ENCODE measurements around the gene ADGRG2.
"Not testable (repeated sequence)": the region's sequence is repeated elsewhere in the genome, so short reads cannot be mapped to it uniquely, and the experiment has no call there.

ADGRG2 gene

GRCh38 chrX:19072372-19072771 lies 49.9 kb downstream of the ADGRG2 start:
- DNase-seq, result no peak

GRCh38 chrX:19070555-19070994 lies 51.7 kb downstream of the ADGRG2 start:
- no peak for DNase-seq

- DNase-seq, result not testable (repeated sequence)
Measured at GRCh38 chrX:19066987-19067386, 55.3 kb downstream of the ADGRG2 start.

GRCh38 chrX:19065535-19065934 lies 56.7 kb downstream of the ADGRG2 start:
- no peak for DNase-seq

GRCh38 chrX:19064175-19064574 lies 58.1 kb downstream of the ADGRG2 start:
- DNase-seq, result no peak

- no peak for DNase-seq
Measured at GRCh38 chrX:19063030-19063429, 59.2 kb downstream of the ADGRG2 start.

GRCh38 chrX:19059067-19059466 lies 63.2 kb downstream of the ADGRG2 start:
- DNase-seq, result no peak

GRCh38 chrX:19057856-19058255 lies 64.4 kb downstream of the ADGRG2 start:
- no peak for DNase-seq

GRCh38 chrX:19049110-19049509 lies 73.2 kb downstream of the ADGRG2 start:
- DNase-seq, result no peak

- no peak for DNase-seq
Measured at GRCh38 chrX:19046343-19047215, 75.7 kb downstream of the ADGRG2 start.

- no peak for DNase-seq
Measured at GRCh38 chrX:19040373-19040772, 81.9 kb downstream of the ADGRG2 start.

- no peak for DNase-seq
Measured at GRCh38 chrX:19034025-19034424, 88.2 kb downstream of the ADGRG2 start.

- DNase-seq, result no peak
Measured at GRCh38 chrX:19030805-19031204, 91.5 kb downstream of the ADGRG2 start.

GRCh38 chrX:19028560-19028959 lies 93.7 kb downstream of the ADGRG2 start:
- DNase-seq, result no peak

- no peak for DNase-seq
Measured at GRCh38 chrX:19024366-19024765, 97.9 kb downstream of the ADGRG2 start.

- DNase-seq, result no peak
Measured at GRCh38 chrX:19019996-19020395, 102.3 kb downstream of the ADGRG2 start.

GRCh38 chrX:19017271-19017670 lies 105.0 kb downstream of the ADGRG2 start:
- no peak for DNase-seq

- DNase-seq, result not testable (repeated sequence)
Measured at GRCh38 chrX:19016614-19017013, 105.7 kb downstream of the ADGRG2 start.

GRCh38 chrX:19007868-19008267 lies 114.4 kb downstream of the ADGRG2 start:
- no peak for DNase-seq

- DNase-seq, result no peak
Measured at GRCh38 chrX:19007011-19007410, 115.3 kb downstream of the ADGRG2 start.

- DNase-seq, result no peak
Measured at GRCh38 chrX:19005909-19006308, 116.4 kb downstream of the ADGRG2 start.

- DNase-seq, result no peak
Measured at GRCh38 chrX:19003756-19004155, 118.5 kb downstream of the ADGRG2 start.

- no peak for DNase-seq
Measured at GRCh38 chrX:18998653-18999052, 123.6 kb downstream of the ADGRG2 start.

GRCh38 chrX:18997916-18998315 lies 124.4 kb downstream of the ADGRG2 start:
- DNase-seq, result no peak

- DNase-seq, result no peak
Measured at GRCh38 chrX:18996536-18996935, 125.7 kb downstream of the ADGRG2 start.

Data from NCI-H1092 (cell line).